Islet precursor cell (in vitro differentiated cells): ENCODE data around the gene SCEL.

Experiments
- DNase-seq: peaks from one replicate; pipeline ENCODE4 v3.0.0-alpha.2; 2018

The SCEL gene

DNA sequence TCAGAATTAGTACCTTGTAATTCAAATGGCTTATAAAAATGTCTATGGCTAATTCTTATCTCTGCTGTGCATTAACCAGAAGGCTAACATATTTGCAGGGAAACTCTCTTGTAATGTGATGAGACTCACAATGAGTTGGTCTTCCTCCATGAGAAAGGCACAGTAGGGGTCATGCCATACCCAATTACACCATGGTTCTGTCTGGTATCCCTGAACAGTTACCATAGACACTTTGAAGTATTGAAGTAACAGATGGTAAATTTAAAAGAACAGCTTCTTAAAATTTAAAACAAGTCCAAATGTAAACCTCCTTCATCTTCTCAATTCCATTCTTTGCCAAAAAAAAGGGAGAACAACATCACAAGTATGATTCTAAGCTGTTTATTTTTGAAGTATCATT is 139.3 kb downstream of the SCEL start:
- no peak for DNase-seq

DNA sequence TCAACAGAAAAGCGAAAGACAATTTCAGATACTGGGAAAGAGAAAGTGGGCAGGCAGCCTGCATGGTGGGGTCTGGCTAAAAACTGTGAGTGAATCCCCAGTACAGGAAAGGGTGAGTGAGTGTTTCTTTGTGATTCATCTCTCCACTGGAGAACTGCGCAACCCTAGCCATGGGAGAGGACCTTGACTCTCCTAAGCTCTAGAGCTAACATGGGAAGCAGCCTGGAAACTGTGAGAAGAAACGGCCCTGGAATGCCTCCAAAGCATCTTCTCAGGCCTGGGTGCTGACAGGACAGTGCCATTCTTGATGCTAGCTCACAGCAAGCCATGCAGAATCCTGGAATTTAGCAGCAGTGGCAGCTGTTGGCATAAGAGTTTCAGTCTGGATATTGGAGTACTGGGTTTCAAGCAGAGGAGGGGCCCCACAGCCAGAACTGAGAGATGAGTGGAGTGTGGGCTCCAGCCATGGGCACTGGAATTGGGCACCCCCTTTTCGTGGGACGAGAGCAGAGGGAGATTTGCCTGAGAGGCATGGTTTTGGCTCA is 143.3 kb downstream of the SCEL start:
- no peak for DNase-seq

DNA sequence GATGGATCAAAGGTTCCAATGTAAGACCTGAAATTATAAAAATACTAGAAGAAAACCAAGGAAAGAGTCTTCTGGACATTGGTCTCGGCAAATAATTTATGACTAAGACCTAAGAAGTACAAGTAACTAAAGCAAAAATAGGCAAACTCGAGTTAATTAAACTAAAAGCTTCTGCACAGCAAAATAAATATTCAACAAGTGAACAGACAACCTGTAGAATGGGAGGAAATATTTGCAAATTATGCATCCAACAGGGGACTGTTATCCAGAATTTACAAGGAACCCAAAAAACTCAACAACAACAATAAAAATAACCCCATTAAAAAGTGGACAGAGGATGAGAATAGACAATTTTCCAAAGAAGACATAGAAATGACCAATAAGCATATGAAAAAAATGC is 152.3 kb downstream of the SCEL start:
- no peak for DNase-seq

DNA sequence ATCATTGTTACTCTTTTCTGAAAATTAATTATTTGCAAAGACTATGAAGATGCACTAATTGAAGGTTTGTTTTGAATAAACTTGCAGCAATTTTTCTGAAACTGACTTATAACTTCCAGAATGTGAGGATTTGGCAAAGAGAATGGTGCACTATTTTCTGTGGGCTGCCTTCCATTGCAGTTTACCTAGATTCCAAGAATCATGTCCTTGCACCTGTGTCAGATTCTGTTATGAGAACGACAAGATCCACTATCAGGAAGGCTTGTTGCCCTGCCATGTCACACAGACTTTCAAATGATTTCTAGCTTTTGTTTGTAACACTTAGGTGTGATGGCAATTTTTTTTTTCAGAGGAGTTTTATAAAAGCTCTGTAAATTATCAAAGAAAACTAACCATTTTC is 156.4 kb downstream of the SCEL start:
- no peak for DNase-seq

DNA sequence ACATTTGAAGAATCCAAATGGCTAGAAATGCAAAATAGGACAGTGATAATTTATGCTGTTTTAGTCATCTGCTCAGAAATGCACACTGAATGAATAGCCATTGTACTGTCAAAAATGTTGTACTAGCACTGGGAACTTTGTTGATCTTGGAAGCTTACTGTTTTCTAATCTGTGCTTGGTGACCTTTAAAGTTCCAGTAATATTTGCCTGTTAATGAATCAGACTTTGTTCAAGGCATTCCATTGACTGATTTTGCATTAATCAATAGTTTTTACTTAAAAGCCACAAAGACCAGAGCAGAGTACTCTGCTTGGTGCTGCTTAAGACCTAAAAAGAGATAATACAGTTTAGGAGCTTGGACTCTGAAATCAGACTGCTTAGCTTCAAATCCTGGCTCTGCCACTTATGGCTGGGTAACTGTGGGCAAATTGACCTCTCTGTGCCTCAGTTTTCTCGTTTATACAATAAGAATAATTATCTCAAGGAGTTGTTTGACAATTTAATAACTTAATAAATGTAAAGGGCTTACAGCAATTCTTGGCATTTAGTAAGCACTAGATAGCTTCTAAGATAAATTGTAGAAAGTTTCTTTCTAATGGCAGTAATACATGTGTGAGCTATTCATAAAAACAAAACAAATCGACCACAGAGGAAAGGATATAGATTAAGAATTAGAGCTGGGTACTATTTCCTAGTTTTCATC is 157.4 kb downstream of the SCEL start:
- DNase-seq, result no peak

DNA sequence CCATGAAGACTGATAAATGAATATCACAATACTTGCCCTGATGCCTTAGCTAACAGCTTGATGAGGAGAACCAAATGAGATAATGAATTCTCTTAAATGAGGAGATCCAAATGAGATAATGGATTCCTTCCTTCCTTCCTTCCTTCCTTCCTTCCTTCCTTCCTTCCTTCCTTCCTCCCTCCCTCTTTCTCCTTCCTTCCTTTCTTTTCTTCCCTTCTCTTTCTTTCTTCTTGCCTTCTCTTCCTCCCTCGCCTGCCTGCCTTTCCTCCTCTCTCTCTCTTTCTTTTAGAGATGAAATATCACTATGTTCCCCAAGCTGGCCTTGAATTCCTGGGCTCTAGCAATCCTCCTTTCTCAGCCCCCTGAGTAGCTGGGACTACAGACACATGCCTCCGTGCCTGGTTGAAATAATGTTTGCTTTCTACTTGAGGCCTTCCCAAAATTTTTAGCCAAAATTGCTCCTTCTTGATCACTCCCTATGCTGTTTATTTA is 158.0 kb downstream of the SCEL start:
- DNase-seq, result no peak
